Aorta (tissue), 5 donors: ENCODE results near the gene TTC31. TPM values are rescaled to one million over a fixed set of nuclear protein-coding genes. Genes with fewer than 3 reads are reported as not detected.
A peak's percentile ranks its signal among the peaks of the same experiment; 100 is the strongest.

Source experiments
- ATAC-seq: fragments of 200-7000 bp; cut with Tn5 transposase; one replicate; pipeline ENCODE4 v1.9.1; 2022; ENCODE audit warnings: moderate library complexity; ENCODE audit not compliant: low FRiP score
- DNase-seq, 2 donors: peaks; one replicate each; pipeline ENCODE4 v3.0.0-alpha.2; 2020
- H3K27ac ChIP-seq, 2 donors: one replicate each; pipeline ENCODE4 v1.5.1; 2013; ENCODE audit warnings: low read length in 2 of 2, mild to moderate bottlenecking in 2 of 2, moderate library complexity in 2 of 2, control low read depth in 1 of 2, inconsistent platforms in 1 of 2, low read depth in 1 of 2
- H3K27me3 ChIP-seq, 2 donors: one replicate each; pipeline ENCODE4 v1.6.1; 2013; ENCODE audit warnings: control low read depth in 1 of 2, low read length in 1 of 2, mild to moderate bottlenecking in 1 of 2, moderate library complexity in 1 of 2; ENCODE audit not compliant: insufficient read depth in 2 of 2, control insufficient read depth in 1 of 2
- H3K36me3 ChIP-seq, 2 donors: one replicate each; pipeline ENCODE4 v1.6.1; 2013; ENCODE audit warnings: control low read depth in 1 of 2, low read length in 1 of 2, mild to moderate bottlenecking in 1 of 2; ENCODE audit not compliant: insufficient read depth in 2 of 2, control insufficient read depth in 1 of 2
- H3K4me1 ChIP-seq, 2 donors: one replicate each; pipeline ENCODE4 v1.6.1; 2013; ENCODE audit warnings: low read length in 2 of 2, control low read depth in 1 of 2, mild to moderate bottlenecking in 1 of 2, moderate library complexity in 1 of 2; ENCODE audit not compliant: insufficient read depth in 2 of 2, control insufficient read depth in 1 of 2
- H3K4me3 ChIP-seq, 2 donors: one replicate each; pipeline ENCODE4 v1.5.1; 2013; ENCODE audit warnings: low read length in 2 of 2, control low read depth in 1 of 2, mild to moderate bottlenecking in 1 of 2
- H3K9me3 ChIP-seq: one replicate; pipeline ENCODE4 v1.6.1; 2013; ENCODE audit warnings: mild to moderate bottlenecking, low read length; ENCODE audit not compliant: control insufficient read depth
- WGBS, 2 donors: extraction: QIAGEN DNeasy Blood & Tissue Kit; methylation state at CpG; one replicate each; pipeline ENCODE4 v1.1.7; 2013; 5-methylcytosine and 5-hydroxymethylcytosine counted together
- intact Hi-C, 2 donors: fragments of 100-400 bp; cut with DNase I; formaldehyde crosslinking; loops; one replicate each; pipeline versions ENCODE4 v1.14.2 to v1.15.0; 2022
- long read RNA-seq, 2 donors: library from polyadenylated mRNA; unstranded; transcript quantifications; one replicate each; pipeline ENCODE4 v2.0.0, GENCODE V29; 2020 to 2021
- polyA plus RNA-seq, 2 donors: library from polyadenylated mRNA; stranded (reverse); fragments of 200-250 nt; gene quantifications; one replicate each; pipeline ENCODE4 v1.2.3, GENCODE V29; 2013
- total RNA-seq, 2 donors: library from RNA; stranded (reverse); fragmentation: NEBNext Ultra II Directional; extraction: Animal tissue kit (Norgen Biotek cat#: 25700); gene quantifications; one replicate each; pipeline ENCODE4 v1.2.1, GENCODE V29; 2021
- donor health status: healthy with polysubstance abuse.
- donor health status: Bipolar disorder and iron deficiency.
- donor health status: DM: no; HTN: no; CAD: no.
- donor health status: DM: no; HTN: no; CAD: no.
- donor health status: DM: yes; HTN: yes; CAD: no.

The TTC31 gene
- total RNA-seq (10 to 100 TPM; 19.2 to 29.5 TPM), polyA plus RNA-seq (10 to 100 TPM in 1 of 2 donors, 1 to 10 TPM in 1; 4.0 to 18.4 TPM)
- long read RNA-seq, donor 1, transcript TTC31-201 (13 exons, 3,235 nt), result major isoform, 7 of 21 reads
- long read RNA-seq, donor 1, partial matches to known transcripts, result 1 of 21 reads
- long read RNA-seq, donor 1, other reads (novel, unspliced or antisense), result 13 of 21 reads
- long read RNA-seq, donor 2, partial matches to known transcripts, result 1 of 13 reads
- long read RNA-seq, donor 2, other reads (novel, unspliced or antisense), result 12 of 13 reads

- ATAC-seq (peak; percentile 99), DNase-seq (peak; percentile 97 to 98)
- WGBS, 2 donors, result 0 to 1% methylated on average over 50 of the region's 50 CpGs
- H3K27me3 ChIP-seq, result no peaks in the 10 kb centered on the region
- no peaks in the 10 kb centered on the region for H3K9me3 ChIP-seq
- no peaks in the 10 kb centered on the region for H3K36me3 ChIP-seq
- intact Hi-C loops, result loop anchor here (1.0 to 2.0 kb wide), 4 partner anchors 28 to 105 kb away; partner anchors contain the start of genes INO80B (in 2 of the 2), AUP1 (in 1 of the 2) and HTRA2 (in 1 of the 2)
- peak within 1 kb of the TSS; percentile 50 to 62 for H3K4me3 ChIP-seq
- peak within 1 kb of the TSS in 1 of 2 donors; percentile 53 for H3K27ac ChIP-seq
- H3K4me1 ChIP-seq, result peaks cover 0 to 3% of the 10 kb centered on the region in 2 donors
These were observed at the start of gene TTC31, which contains the start of gene CCDC142 for GRCh38 chr2:74482801-74483674. Gene TTC31, plus strand, starts transcription at chr2:74483081. Its CDS starts 15 bp downstream, at chr2:74483096. Gene CCDC142, minus strand, starts transcription at chr2:74482998. Its CDS starts 161 bp downstream, at chr2:74482837.

GRCh38 chr2:74436111-74436805 is 46.6 kb upstream of the TTC31 start:
- Histone ChIP-seq H3K27ac (no peak overlapping the region), H3K9me3 (no peaks in the 10 kb centered on the region), H3K4me3 (no peak overlapping the region), H3K36me3 (no peaks in the 10 kb centered on the region), H3K27me3 (no peaks in the 10 kb centered on the region), H3K4me1 (no peaks in the 10 kb centered on the region)
- WGBS, 2 donors, result 60 to 68% methylated on average over 42 to 43 of the region's 43 CpGs
- DNase-seq, result no peak
- intact Hi-C loops, result no loop called here
- ATAC-seq, result no peak

- WGBS, 2 donors, result 71 to 72% methylated on average over 6 of the region's 6 CpGs
- ATAC-seq (no peak), DNase-seq (no peak)
- intact Hi-C loops, result no loop called here
- H3K4me3 ChIP-seq, result no peak overlapping the region
- H3K27ac ChIP-seq, result no peak overlapping the region
- H3K27me3 ChIP-seq, result no peaks in the 10 kb centered on the region
- H3K4me1 ChIP-seq, result no peaks in the 10 kb centered on the region
- H3K9me3 ChIP-seq, result no peaks in the 10 kb centered on the region
- H3K36me3 ChIP-seq, result no peaks in the 10 kb centered on the region
These were observed 45.8 kb upstream of the TTC31 start for GRCh38 chr2:74436848-74437695.

- ATAC-seq, result no peak
- DNase-seq, result no peak
- intact Hi-C loops, result no loop called here
- Histone ChIP-seq H3K9me3 (no peaks in the 10 kb centered on the region), H3K27ac (no peak overlapping the region), H3K4me3 (no peak overlapping the region), H3K4me1 (no peaks in the 10 kb centered on the region), H3K36me3 (no peaks in the 10 kb centered on the region), H3K27me3 (no peaks in the 10 kb centered on the region)
- WGBS, 2 donors, result 96 to 100% methylated on average over 1 of the region's 1 CpG
These were observed 44.6 kb upstream of the TTC31 start for GRCh38 chr2:74438248-74438647.

GRCh38 chr2:74439373-74439772 is 43.5 kb upstream of the TTC31 start:
- Histone ChIP-seq H3K4me3 (peak overlapping the region in 1 of 2 donors; percentile 41), H3K36me3 (no peaks in the 10 kb centered on the region), H3K4me1 (no peaks in the 10 kb centered on the region), H3K27me3 (no peaks in the 10 kb centered on the region), H3K27ac (no peak overlapping the region), H3K9me3 (no peaks in the 10 kb centered on the region)
- DNase-seq (peak in 1 of 2 donors; percentile 36), ATAC-seq (no peak)
- intact Hi-C loops, result no loop called here
- 21 to 25% methylated on average over 3 of the region's 3 CpGs for WGBS, 2 donors

DNA sequence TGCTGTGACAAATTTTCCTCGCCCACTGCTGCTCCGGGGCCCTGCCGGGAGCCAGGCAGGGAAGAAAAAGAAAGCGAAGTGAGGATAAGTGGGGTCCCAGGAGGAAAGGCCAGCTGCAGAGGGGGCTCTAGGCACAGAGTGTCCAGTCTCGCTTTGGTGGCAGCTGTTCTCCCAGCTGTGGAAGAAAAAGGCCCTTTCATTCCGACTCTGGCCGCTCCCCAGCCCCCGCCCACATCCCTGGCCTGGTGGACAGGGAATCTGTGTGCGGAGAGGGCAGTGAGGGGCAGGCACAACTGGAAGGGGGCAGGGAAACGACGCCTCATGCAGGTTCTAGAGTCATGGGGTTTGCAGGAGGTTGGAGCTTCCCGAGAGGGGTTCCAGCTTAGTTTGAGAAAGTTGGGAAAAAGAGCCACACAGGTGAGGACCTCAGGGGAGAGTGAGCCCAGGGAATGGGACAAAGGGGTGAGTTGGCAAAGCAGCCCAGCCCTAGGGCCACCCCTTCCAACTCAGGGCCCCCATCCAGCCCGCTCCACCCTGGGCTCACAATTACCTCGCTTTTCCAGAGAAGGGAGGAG is 43.0 kb upstream of the TTC31 start:
- peak overlapping the region in 1 of 2 donors; percentile 20 for H3K27ac ChIP-seq
- WGBS, 2 donors, result 4% methylated on average over 13 to 14 of the region's 14 CpGs
- H3K36me3 ChIP-seq, result no peaks in the 10 kb centered on the region
- intact Hi-C loops, result no loop called here
- H3K4me3 ChIP-seq, result peak overlapping the region; percentile 8 to 41
- ATAC-seq (peak; percentile 65), DNase-seq (peak; percentile 85 to 88)
- H3K27me3 ChIP-seq, result no peaks in the 10 kb centered on the region
- H3K9me3 ChIP-seq, result no peaks in the 10 kb centered on the region
- H3K4me1 ChIP-seq, result no peaks in the 10 kb centered on the region

DNA sequence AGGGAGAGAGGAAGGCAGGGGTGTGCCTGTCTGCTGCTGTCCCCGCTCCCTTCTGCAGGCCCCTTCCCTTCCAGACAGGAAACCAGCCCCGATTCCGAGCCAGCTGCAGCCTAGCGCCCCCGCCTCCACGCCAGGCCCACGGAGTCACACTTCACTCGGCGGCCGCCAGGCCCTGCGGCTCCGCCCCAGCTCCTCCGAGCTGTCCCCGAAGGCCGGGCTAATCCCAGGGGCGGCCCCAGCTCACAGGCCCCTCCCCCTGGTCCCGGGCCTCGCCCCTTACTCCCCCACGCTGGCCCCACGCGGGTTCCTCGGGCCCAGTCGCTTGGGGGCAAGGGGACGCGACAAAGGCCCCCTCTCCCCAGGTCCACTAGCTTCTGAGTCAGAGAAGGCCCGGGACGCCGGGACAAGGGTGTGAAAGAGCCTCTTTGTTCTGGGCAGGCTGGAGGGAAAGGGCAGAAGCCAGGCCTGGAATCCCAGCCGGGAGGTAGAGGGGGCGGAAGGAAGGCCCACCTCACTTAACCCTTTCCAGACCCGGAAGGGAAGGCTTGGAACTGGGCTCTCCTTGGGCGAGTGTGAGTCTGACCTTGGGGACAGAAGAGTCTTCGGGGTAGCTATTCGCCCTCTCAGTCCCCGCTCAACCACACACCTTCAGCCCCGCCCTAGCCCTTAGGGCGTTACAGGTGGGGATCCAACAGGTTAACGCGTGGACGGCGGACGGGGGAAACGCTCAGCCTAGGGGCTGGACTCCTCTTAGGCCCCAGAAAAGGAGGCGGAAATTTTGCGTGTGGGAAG is 42.3 kb upstream of the TTC31 start:
- Histone ChIP-seq H3K9me3 (no peaks in the 10 kb centered on the region), H3K36me3 (no peaks in the 10 kb centered on the region), H3K4me1 (no peaks in the 10 kb centered on the region), H3K27ac (peak overlapping the region in 1 of 2 donors; percentile 41), H3K27me3 (no peaks in the 10 kb centered on the region), H3K4me3 (peak overlapping the region; percentile 8 to 41)
- WGBS, 2 donors, result 12 to 16% methylated on average over 38 to 45 of the region's 45 CpGs
- DNase-seq (peak; percentile 92 to 95), ATAC-seq (peak; percentile 95)
- intact Hi-C loops, result no loop called here
